AG20443 (cell line): ENCODE measurements around the gene KRTAP5-1.

Experiments used
- DNase-seq: peaks from one replicate; pipeline ENCODE4 v3.0.0; 2012; ENCODE audit warnings: low spot score, mixed read lengths

The KRTAP5-1 gene

GRCh38 chr11:1559111-1559951 lies 25.8 kb downstream of the KRTAP5-1 start:
- DNase-seq, result peak; percentile 92

GRCh38 chr11:1558775-1559110 lies 26.3 kb downstream of the KRTAP5-1 start:
- no peak for DNase-seq

GRCh38 chr11:1557904-1558774 lies 26.9 kb downstream of the KRTAP5-1 start:
- peak; percentile 91 for DNase-seq

- DNase-seq, result no peak
Measured at GRCh38 chr11:1557051-1557884, 27.8 kb downstream of the KRTAP5-1 start.

GRCh38 chr11:1556278-1556902 lies 28.7 kb downstream of the KRTAP5-1 start:
- no peak for DNase-seq

GRCh38 chr11:1555713-1556153 lies 29.4 kb downstream of the KRTAP5-1 start:
- no peak for DNase-seq

- no peak for DNase-seq
Measured at GRCh38 chr11:1554981-1555712, 29.9 kb downstream of the KRTAP5-1 start.

GRCh38 chr11:1553808-1554594 lies 31.1 kb downstream of the KRTAP5-1 start:
- DNase-seq, result no peak

GRCh38 chr11:1549338-1550330 lies 35.4 kb downstream of the KRTAP5-1 start:
- no peak for DNase-seq

- peak; percentile 74 for DNase-seq
Measured at GRCh38 chr11:1548221-1549070, 36.6 kb downstream of the KRTAP5-1 start.

GRCh38 chr11:1547467-1548098 lies 37.5 kb downstream of the KRTAP5-1 start:
- DNase-seq, result no peak

- DNase-seq, result peak; percentile 88
Measured at GRCh38 chr11:1546536-1547466, 38.3 kb downstream of the KRTAP5-1 start.

GRCh38 chr11:1546077-1546535 lies 39.0 kb downstream of the KRTAP5-1 start:
- DNase-seq, result no peak

GRCh38 chr11:1545432-1545831 lies 39.7 kb downstream of the KRTAP5-1 start:
- no peak for DNase-seq

- no peak for DNase-seq
Measured at GRCh38 chr11:1544536-1544935, 40.5 kb downstream of the KRTAP5-1 start.

GRCh38 chr11:1543606-1544263 lies 41.3 kb downstream of the KRTAP5-1 start:
- no peak for DNase-seq
